ENCODE results near the gene KDM8. TPM values are rescaled to one million over a fixed set of nuclear protein-coding genes. Genes with fewer than 3 reads are reported as not detected.

KDM8 gene
- total RNA-seq, 1 experiment from 2014 or later = 10.9 TPM

DNA sequence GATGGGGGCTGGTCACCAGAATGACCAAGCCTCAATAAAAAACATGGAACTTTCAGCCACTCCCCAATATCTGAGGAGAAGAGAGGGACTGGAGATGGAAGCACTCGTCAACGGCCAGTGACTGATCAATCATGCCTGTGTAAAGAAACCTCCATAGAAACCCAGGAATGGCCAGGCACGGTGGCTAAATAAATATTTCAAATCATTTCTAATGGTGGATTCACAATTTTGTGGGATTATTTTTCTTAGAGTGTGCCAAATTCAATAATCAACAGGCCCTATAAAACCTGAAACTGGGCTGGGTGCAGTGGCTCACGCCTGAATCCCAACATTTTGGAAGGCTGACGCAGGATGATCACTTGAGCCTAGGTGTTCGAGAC is 48.9 kb downstream of the KDM8 start:
- ATAC-seq = no peak
- Mint-ChIP-seq H3K9me3 (no peaks in the 10 kb centered on the region), H3K4me3 (no peak overlapping the region), H3K4me1 (no peaks in the 10 kb centered on the region), H3K27ac (no peak overlapping the region), H3K36me3 (peaks cover 15% of the 10 kb centered on the region), H3K27me3 (ENCODE audit: low read depth) (no peaks in the 10 kb centered on the region)
- no peak for TF ChIP-seq SOX15 (CRISPR knock-in tag; IDR thresholded peaks at IDR 0.05)
- TF ChIP-seq CBFB (CRISPR knock-in tag; IDR thresholded peaks at IDR 0.05; ENCODE audit: low read depth) = no peak
- TF ChIP-seq, protein P1, sequence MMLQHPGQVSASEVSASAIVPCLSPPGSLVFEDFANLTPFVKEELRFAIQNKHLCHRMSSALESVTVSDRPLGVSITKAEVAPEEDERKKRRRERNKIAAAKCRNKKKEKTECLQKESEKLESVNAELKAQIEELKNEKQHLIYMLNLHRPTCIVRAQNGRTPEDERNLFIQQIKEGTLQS (CRISPR knock-in tag; conservative IDR thresholded peaks at IDR 0.05) = no peak
- TF ChIP-seq JAZF1 (CRISPR knock-in tag; IDR thresholded peaks at IDR 0.05) = no peak
- TF ChIP-seq MLX (CRISPR knock-in tag; IDR thresholded peaks at IDR 0.05) = no peak
- no peak for DNase-seq (ENCODE audit: low spot score)
- CTCF ChIA-PET = no interaction called here
- POLR2A ChIA-PET = no interaction called here

- CTCF ChIA-PET = interaction anchor here (1.8 kb wide), 1 partner anchor 19 kb away, joined by 7 read pairs; no protein-coding TSS in a partner anchor
- ATAC-seq (no peak), DNase-seq (ENCODE audit: low spot score) (no peak)
- POLR2A ChIA-PET = no interaction called here
- Mint-ChIP-seq H3K4me1 (no peaks in the 10 kb centered on the region), H3K4me3 (no peak overlapping the region), H3K36me3 (peaks cover 15% of the 10 kb centered on the region), H3K27me3 (ENCODE audit: low read depth) (no peaks in the 10 kb centered on the region), H3K9me3 (no peaks in the 10 kb centered on the region), H3K27ac (no peak overlapping the region)
- no peak for TF ChIP-seq ZNF423 (CRISPR knock-in tag; IDR thresholded peaks at IDR 0.05)
- no peak for TF ChIP-seq GTF2I (CRISPR knock-in tag; conservative IDR thresholded peaks at IDR 0.05)
- TF ChIP-seq SP1 (CRISPR knock-in tag; conservative IDR thresholded peaks at IDR 0.05) = no peak
- TF ChIP-seq ZNF138 (CRISPR knock-in tag; conservative IDR thresholded peaks at IDR 0.05) = no peak
- TF ChIP-seq ZNF416 (CRISPR knock-in tag; IDR thresholded peaks at IDR 0.05) = no peak
- no peak for TF ChIP-seq NR1H2 (CRISPR knock-in tag; IDR thresholded peaks at IDR 0.05)
- TF ChIP-seq JAZF1 (CRISPR knock-in tag; IDR thresholded peaks at IDR 0.05) = no peak
- TF ChIP-seq IRF2 (CRISPR knock-in tag; IDR thresholded peaks at IDR 0.05; ENCODE audit: borderline replicate concordance, low read depth) = no peak
- no peak for TF ChIP-seq NR3C1 (CRISPR knock-in tag; conservative IDR thresholded peaks at IDR 0.05; ENCODE audit: low read depth)
Measured at GRCh38 chr16:27253526-27253930, 50.2 kb downstream of the KDM8 start.

- Mint-ChIP-seq H3K27ac (peak overlapping the region; percentile 81; the same call in 1 of the 2 replicates), H3K4me3 (no peak overlapping the region), H3K9me3 (no peaks in the 10 kb centered on the region), H3K27me3 (ENCODE audit: low read depth) (no peaks in the 10 kb centered on the region), H3K4me1 (no peaks in the 10 kb centered on the region; the same call in 1 of the 2 replicates), H3K36me3 (peaks cover 15% of the 10 kb centered on the region)
- ATAC-seq (no peak), DNase-seq (ENCODE audit: low spot score) (no peak)
- ChIA-PET POLR2A (no interaction called here), CTCF (interaction anchor here (0.9 to 1.8 kb wide), 2 partner anchors 20 to 75 kb away, joined by 3 to 7 read pairs; no protein-coding TSS in a partner anchor)
- TF ChIP-seq USF1 (CRISPR knock-in tag; IDR thresholded peaks at IDR 0.05) (no peak), JAZF1 (CRISPR knock-in tag; IDR thresholded peaks at IDR 0.05) (no peak), PREB (CRISPR knock-in tag; IDR thresholded peaks at IDR 0.05; ENCODE audit: borderline replicate concordance) (no peak), GTF2I (CRISPR knock-in tag; conservative IDR thresholded peaks at IDR 0.05) (no peak), ZNF263 (CRISPR knock-in tag; IDR thresholded peaks at IDR 0.05; ENCODE audit: low read depth) (no peak), STAT6 (CRISPR knock-in tag; conservative IDR thresholded peaks at IDR 0.05; ENCODE audit: low read depth) (no peak), FOXJ3 (CRISPR knock-in tag; IDR thresholded peaks at IDR 0.05; ENCODE audit: borderline replicate concordance) (no peak), OVOL2 (CRISPR knock-in tag; IDR thresholded peaks at IDR 0.05; ENCODE audit: borderline replicate concordance) (no peak)
- TF ChIP-seq, protein P2, sequence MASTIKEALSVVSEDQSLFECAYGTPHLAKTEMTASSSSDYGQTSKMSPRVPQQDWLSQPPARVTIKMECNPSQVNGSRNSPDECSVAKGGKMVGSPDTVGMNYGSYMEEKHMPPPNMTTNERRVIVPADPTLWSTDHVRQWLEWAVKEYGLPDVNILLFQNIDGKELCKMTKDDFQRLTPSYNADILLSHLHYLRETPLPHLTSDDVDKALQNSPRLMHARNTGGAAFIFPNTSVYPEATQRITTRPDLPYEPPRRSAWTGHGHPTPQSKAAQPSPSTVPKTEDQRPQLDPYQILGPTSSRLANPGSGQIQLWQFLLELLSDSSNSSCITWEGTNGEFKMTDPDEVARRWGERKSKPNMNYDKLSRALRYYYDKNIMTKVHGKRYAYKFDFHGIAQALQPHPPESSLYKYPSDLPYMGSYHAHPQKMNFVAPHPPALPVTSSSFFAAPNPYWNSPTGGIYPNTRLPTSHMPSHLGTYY (CRISPR knock-in tag; IDR thresholded peaks at IDR 0.05) = no peak
- TF ChIP-seq, protein P3, sequence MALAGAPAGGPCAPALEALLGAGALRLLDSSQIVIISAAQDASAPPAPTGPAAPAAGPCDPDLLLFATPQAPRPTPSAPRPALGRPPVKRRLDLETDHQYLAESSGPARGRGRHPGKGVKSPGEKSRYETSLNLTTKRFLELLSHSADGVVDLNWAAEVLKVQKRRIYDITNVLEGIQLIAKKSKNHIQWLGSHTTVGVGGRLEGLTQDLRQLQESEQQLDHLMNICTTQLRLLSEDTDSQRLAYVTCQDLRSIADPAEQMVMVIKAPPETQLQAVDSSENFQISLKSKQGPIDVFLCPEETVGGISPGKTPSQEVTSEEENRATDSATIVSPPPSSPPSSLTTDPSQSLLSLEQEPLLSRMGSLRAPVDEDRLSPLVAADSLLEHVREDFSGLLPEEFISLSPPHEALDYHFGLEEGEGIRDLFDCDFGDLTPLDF (CRISPR knock-in tag; IDR thresholded peaks at IDR 0.05) = no peak
Measured at GRCh38 chr16:27254262-27254811, 51.0 kb downstream of the KDM8 start.
